HFF-Myc (cell line): Measurements from ENCODE around the gene PDS5B.

Experiments used
- DNase-seq: peaks from one replicate; pipeline ENCODE4 v3.0.0-alpha.2; 2011; ENCODE audit warnings: low read depth; ENCODE audit errors: extremely low read depth
- H3K4me3 ChIP-seq: replicated peaks from 2 replicates; pipeline ENCODE4 v1.5.1; 2011; ENCODE audit warnings: low read depth, mild to moderate bottlenecking, control low read depth, low read length
- TF ChIP-seq, protein P1 (sequence below): IDR thresholded peaks from 2 replicates; pipeline ENCODE4 v1.5.1; 2012; ENCODE audit warnings: mild to moderate bottlenecking, low read depth, low read length, control low read depth; ENCODE audit errors: missing control alignments

Gene PDS5B

DNA sequence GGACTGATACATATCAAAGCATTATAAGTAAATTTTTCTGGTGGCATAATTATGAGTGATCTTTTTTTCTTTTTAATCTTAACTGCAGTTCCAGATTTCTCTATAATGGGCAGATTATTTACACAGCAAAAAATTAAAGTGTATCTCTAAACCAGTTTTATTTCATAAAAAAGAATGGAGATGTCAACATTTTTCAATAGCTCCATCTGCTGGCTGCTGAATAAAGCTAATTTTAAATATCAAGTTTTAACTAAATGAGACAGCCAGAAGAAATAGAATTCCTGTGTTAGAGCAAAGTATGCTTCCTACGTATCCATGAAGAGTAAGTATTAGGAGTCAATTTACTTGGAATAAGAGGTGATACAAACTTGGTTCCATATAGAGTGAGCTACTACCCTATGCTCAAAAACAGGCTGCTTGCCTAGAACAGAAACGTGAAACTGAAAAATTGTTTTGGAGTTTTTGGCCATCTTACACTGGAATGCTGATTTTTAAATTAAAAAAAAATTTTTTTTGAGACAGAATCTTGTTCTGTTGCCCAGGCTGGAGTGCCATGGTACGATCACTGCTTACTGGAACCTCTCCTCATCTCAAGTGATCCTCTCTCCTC, 5.0 kb upstream of the PDS5B start:
- DNase-seq, result no peak
- H3K4me3 ChIP-seq, result no peak overlapping the region
- TF ChIP-seq, protein P1, sequence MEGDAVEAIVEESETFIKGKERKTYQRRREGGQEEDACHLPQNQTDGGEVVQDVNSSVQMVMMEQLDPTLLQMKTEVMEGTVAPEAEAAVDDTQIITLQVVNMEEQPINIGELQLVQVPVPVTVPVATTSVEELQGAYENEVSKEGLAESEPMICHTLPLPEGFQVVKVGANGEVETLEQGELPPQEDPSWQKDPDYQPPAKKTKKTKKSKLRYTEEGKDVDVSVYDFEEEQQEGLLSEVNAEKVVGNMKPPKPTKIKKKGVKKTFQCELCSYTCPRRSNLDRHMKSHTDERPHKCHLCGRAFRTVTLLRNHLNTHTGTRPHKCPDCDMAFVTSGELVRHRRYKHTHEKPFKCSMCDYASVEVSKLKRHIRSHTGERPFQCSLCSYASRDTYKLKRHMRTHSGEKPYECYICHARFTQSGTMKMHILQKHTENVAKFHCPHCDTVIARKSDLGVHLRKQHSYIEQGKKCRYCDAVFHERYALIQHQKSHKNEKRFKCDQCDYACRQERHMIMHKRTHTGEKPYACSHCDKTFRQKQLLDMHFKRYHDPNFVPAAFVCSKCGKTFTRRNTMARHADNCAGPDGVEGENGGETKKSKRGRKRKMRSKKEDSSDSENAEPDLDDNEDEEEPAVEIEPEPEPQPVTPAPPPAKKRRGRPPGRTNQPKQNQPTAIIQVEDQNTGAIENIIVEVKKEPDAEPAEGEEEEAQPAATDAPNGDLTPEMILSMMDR, result peak; percentile 29

DNA sequence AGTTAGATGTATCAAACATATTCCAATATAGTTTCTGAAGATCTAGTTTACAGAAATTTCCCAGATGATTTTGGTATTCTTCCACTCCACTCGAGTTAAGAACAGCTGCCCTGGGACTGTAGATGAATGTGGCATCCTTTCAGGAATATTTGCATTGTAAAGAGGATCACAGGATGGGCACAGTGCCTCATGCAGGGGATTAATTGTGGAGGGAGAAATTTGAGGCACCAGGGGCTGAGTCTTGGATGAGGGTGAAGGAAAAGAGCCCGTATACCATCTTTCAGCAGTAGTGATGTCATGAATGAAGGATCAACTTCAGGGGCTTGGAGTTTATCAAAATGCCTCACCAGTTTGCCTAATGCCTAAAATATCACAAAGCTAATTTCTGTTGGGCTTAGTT, 4.0 kb upstream of the PDS5B start:
- TF ChIP-seq, protein P1, result no peak
- DNase-seq, result no peak
- no peak overlapping the region for H3K4me3 ChIP-seq

DNA sequence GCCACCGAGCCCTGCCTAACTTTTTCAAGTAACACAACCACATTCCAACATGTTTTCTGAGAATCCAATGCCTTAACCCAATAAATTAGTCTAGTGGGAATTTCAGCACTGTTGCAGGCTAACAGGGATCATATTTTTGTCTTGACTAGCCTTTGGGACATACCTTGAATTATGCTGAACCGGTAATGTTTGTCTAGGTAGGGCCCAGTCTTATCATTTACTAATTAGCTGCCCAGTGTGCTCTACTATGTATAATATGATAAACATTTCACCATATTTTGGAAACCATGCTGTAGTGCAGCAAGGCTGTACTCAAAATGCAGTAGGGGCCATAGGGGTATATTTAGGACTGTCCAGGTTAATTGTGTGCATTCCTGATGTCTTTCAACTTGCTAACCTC, 3.3 kb upstream of the PDS5B start:
- DNase-seq, result no peak
- H3K4me3 ChIP-seq, result no peak overlapping the region
- TF ChIP-seq, protein P1, result no peak

DNA sequence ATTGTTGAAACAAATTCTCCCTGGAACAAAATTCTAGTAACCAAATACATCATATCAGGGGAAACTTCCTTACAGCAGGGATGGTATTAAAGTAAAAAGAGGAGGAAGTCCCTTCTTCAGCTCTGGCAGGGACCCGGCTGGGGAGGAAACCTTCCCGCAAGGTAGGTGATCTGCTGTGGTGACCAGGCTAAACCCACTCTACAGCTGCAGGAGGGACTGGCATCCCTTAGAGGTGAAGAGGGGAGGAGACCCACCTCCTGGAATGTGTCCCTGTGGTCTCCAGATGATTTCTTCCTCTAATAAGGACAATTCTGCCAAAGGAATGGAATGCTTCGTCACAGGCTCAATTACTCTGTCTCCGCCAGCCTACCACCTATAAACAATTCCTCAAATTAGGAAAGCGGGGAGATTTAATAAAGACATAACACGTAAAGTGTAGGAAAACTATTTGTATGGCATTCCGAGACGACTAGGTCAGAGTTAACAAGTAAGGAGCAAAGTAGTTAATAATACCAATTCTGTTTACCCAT, 637 bp upstream of the PDS5B start:
- TF ChIP-seq, protein P1, result no peak
- no peak for DNase-seq

DNA sequence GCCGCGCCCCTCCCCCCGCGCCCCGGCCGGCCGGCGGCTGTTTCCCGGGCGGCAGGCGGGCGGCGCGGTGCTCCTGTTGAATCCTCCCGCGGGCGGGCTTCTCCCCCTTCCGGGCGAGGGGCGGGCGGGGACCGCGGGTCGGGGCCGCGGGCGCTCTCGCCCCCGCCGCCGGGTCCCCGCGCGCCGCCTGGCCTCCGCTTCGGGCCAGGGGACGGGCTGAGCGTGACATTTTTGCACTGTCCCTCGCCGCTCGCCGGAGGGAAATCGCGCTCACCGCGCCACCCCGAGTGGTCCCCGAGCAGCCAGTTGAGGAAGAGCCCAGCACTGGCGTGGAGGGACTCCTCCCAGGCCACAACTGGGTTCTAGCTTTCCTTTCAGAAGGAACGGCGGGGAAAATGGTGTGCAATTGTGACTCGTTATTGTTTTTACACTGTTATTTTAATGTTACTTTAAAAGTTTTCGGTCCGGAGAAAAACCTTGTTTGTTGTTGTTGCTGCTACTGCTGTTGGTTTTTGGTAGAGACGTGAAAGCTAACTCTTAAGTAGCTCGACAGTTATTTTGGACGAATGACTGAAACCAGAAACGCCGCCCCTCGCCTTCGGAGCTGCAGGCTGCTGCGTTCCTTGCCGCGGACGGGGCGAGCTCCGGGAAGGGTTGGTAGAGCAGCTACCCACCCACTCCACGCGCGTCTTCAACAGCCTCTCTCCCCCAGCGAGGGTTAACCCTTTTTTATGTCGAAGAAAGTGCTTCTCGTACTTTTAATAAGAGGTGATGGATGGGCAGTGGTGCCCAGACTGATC, 959 bp downstream of the PDS5B start:
- TF ChIP-seq, protein P1, result no peak
- no peak for DNase-seq
- peak overlapping the region; percentile 77 for H3K4me3 ChIP-seq

More for the DNA sequence above, 637 bp upstream of the PDS5B start:
- peak overlapping the region; percentile 58 for H3K4me3 ChIP-seq

DNA sequence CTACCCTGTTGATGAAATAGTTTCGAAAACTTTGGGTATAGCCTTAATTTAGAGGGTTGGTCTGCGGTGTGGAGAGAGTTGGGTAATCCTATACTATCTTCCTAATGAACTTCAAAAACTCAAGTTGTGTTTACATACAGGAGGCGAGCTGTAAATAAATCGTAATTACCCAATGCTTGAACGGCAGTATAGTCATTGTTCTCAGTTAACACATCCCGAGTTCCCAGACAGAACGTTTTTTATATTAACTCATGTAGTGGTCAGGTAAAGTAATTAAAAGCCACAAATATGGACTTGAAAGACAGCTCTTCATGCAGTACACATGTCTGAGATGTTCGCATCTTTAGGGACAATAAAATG, 1.5 kb downstream of the PDS5B start:
- TF ChIP-seq, protein P1, result no peak
- DNase-seq, result no peak
- H3K4me3 ChIP-seq, result peak overlapping the region; percentile 77
